DND-41 (cell line): ENCODE results near the gene FGFR3.

Experiments used
- ATAC-seq: fragments of 200-7000 bp; cut with Tn5 transposase; 3 replicates; pipeline ENCODE4 v1.9.1; 2021; ENCODE audit warnings: low read depth; ENCODE audit not compliant: insufficient read depth
- DNase-seq: peaks from one replicate; pipeline ENCODE4 v3.0.0-alpha.2; 2020
- H2AFZ ChIP-seq: 2 replicates; pipeline ENCODE4 v1.6.0; 2012; ENCODE audit warnings: low read depth, low read length
- H3K27ac ChIP-seq: 2 replicates; pipeline ENCODE4 v1.5.1; 2012; ENCODE audit warnings: low read length, inconsistent platforms
- H3K27me3 ChIP-seq: fragments of 200-600 bp; sonication (generic); 2 replicates; pipeline ENCODE4 v1.6.0; 2012; ENCODE audit warnings: low read length, mild to moderate bottlenecking, inconsistent platforms; ENCODE audit not compliant: insufficient read depth, poor library complexity
- H3K36me3 ChIP-seq: 2 replicates; pipeline ENCODE4 v1.5.1; 2012; ENCODE audit warnings: low read length, inconsistent platforms; ENCODE audit not compliant: insufficient read depth
- H3K4me1 ChIP-seq: 2 replicates; pipeline ENCODE4 v1.5.1; 2012; ENCODE audit warnings: mild to moderate bottlenecking, low read length; ENCODE audit not compliant: insufficient read depth
- H3K4me2 ChIP-seq: 2 replicates; pipeline ENCODE4 v1.6.0; 2012; ENCODE audit warnings: mild to moderate bottlenecking, moderate library complexity, low read length, inconsistent platforms; ENCODE audit not compliant: insufficient read depth
- H3K4me3 ChIP-seq, 2 experiments: fragments of 200-600 bp in 1 of 2; shearing (Covaris generic) in 1 of 2; 2 replicates each; pipeline ENCODE4 v1.5.1; 2012 to 2016; ENCODE audit warnings: inconsistent platforms in 2 of 2, low read length in 2 of 2, mild to moderate bottlenecking in 2 of 2, low read depth in 1 of 2, moderate library complexity in 1 of 2
- H3K79me2 ChIP-seq: 2 replicates; pipeline ENCODE4 v1.6.0; 2012; ENCODE audit warnings: low read length, inconsistent platforms; ENCODE audit not compliant: insufficient read depth
- H3K9ac ChIP-seq: 2 replicates; pipeline ENCODE4 v1.6.0; 2012; ENCODE audit warnings: low read depth, mild to moderate bottlenecking, inconsistent platforms, low read length, moderate library complexity
- H3K9me3 ChIP-seq: 2 replicates; pipeline ENCODE4 v1.5.1; 2012; ENCODE audit warnings: low read length, moderate library complexity, mild to moderate bottlenecking, inconsistent platforms; ENCODE audit not compliant: insufficient read depth, severe bottlenecking
- H4K20me1 ChIP-seq: 2 replicates; pipeline ENCODE4 v1.6.0; 2012; ENCODE audit warnings: low read length; ENCODE audit not compliant: insufficient read depth
- EZH2 ChIP-seq: IDR thresholded peaks from 3 replicates; pipeline ENCODE4 v1.6.1; 2012; ENCODE audit warnings: borderline replicate concordance, low read depth, mild to moderate bottlenecking, moderate library complexity, low read length, inconsistent platforms; ENCODE audit not compliant: severe bottlenecking
- TF ChIP-seq, protein P1 (sequence below): IDR thresholded peaks from 2 replicates; pipeline ENCODE4 v1.5.1; 2012; ENCODE audit warnings: borderline replicate concordance, low read length, moderate library complexity, mild to moderate bottlenecking; ENCODE audit not compliant: poor library complexity, severe bottlenecking; ENCODE audit errors: extremely low read depth

FGFR3 gene

DNA sequence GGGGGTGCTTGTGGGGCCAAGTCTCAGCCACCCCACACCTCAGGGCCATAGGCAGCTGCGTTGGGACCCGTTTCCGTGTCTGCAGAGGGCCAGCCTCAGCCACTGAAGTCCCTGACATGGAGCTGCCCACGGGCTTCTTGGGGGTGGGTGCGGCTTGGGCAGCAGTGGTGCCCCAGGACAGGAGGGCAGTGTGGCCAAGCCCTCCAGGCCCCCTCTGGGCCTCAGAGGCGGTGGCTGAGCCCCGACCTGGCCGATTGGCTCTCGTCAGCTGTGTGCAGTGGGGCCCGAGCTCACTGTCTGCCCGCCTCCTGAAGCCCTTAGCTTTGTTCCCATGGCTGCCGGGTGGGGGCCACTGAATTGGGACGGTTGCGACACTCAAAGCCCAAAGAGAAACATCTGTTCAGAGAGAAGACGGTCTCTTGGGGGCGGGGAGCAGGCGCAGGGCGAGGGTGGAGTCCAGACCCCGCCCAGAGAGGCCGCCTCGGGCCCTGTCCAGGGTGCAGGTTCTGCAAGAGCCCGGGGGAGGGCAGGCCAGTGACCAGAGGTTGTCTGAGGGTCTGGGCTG is 9.1 kb downstream of the FGFR3 start:
- no peaks in the 10 kb centered on the region; the same call in 1 of the 2 replicates for H4K20me1 ChIP-seq

DNA sequence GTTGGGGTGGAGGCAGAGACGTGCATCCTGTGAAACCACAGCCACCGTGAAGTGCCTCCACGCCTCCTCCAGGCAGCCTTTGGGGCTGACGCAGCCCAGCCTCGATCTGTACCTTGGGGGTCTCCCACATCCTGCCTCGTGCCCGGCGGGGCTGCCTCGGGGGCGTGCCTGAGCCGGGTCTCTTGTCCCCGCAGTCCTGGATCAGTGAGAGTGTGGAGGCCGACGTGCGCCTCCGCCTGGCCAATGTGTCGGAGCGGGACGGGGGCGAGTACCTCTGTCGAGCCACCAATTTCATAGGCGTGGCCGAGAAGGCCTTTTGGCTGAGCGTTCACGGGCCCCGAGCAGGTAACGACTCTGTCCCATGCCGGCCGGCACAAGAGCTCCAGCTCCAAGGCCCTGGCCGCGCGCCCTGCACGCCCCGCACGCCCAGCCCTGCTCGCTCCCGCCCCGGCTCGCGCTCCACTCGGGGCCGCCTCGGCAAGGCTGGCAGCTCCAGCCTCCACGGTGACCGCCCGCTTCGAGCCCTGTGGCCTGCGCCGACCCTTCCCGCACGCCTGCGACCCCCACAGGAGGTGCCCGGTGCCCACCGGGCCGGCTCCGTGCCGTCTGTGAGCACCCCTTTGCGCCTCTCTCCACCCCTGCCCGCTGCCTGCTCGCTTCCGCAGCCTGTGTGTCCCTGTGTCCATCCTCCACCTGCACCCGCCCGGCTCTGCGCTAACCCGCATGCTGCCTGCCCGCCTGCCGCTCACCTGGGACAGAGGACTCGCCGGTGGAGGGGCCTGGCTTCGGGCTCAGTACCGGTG is 9.8 kb downstream of the FGFR3 start:
- H3K79me2 ChIP-seq, result no peaks in the 10 kb centered on the region
- no peaks in the 10 kb centered on the region for H3K9me3 ChIP-seq
- H3K36me3 ChIP-seq, result no peaks in the 10 kb centered on the region
- no peak overlapping the region for H3K4me3 ChIP-seq
- no peak overlapping the region for H3K9ac ChIP-seq
- H3K4me2 ChIP-seq, result no peak overlapping the region
- no peak overlapping the region for H3K27ac ChIP-seq
- no peaks in the 10 kb centered on the region; the same call in 1 of the 2 replicates for H4K20me1 ChIP-seq
- no peaks in the 10 kb centered on the region for H3K27me3 ChIP-seq
- TF ChIP-seq, protein P1, sequence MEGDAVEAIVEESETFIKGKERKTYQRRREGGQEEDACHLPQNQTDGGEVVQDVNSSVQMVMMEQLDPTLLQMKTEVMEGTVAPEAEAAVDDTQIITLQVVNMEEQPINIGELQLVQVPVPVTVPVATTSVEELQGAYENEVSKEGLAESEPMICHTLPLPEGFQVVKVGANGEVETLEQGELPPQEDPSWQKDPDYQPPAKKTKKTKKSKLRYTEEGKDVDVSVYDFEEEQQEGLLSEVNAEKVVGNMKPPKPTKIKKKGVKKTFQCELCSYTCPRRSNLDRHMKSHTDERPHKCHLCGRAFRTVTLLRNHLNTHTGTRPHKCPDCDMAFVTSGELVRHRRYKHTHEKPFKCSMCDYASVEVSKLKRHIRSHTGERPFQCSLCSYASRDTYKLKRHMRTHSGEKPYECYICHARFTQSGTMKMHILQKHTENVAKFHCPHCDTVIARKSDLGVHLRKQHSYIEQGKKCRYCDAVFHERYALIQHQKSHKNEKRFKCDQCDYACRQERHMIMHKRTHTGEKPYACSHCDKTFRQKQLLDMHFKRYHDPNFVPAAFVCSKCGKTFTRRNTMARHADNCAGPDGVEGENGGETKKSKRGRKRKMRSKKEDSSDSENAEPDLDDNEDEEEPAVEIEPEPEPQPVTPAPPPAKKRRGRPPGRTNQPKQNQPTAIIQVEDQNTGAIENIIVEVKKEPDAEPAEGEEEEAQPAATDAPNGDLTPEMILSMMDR, result no peak
- no peak for TF ChIP-seq EZH2
- H3K4me1 ChIP-seq, result no peaks in the 10 kb centered on the region
- peak; percentile 19 for DNase-seq
- peak; percentile 46; the same call in 1 of the 3 replicates for ATAC-seq
- H2AFZ ChIP-seq, result no peak overlapping the region

More for the DNA sequence above, 9.1 kb downstream of the FGFR3 start:
- no peak overlapping the region for H3K4me2 ChIP-seq
- ATAC-seq (no peak), DNase-seq (no peak)
- H3K4me1 ChIP-seq, result no peaks in the 10 kb centered on the region
- no peak overlapping the region for H2AFZ ChIP-seq
- TF ChIP-seq EZH2, result no peak
- TF ChIP-seq, protein P1, result no peak
- no peaks in the 10 kb centered on the region for H3K9me3 ChIP-seq
- no peaks in the 10 kb centered on the region for H3K27me3 ChIP-seq
- H3K79me2 ChIP-seq, result no peaks in the 10 kb centered on the region
- no peak overlapping the region for H3K4me3 ChIP-seq
- no peak overlapping the region for H3K27ac ChIP-seq
- no peaks in the 10 kb centered on the region for H3K36me3 ChIP-seq
- no peak overlapping the region for H3K9ac ChIP-seq

DNA sequence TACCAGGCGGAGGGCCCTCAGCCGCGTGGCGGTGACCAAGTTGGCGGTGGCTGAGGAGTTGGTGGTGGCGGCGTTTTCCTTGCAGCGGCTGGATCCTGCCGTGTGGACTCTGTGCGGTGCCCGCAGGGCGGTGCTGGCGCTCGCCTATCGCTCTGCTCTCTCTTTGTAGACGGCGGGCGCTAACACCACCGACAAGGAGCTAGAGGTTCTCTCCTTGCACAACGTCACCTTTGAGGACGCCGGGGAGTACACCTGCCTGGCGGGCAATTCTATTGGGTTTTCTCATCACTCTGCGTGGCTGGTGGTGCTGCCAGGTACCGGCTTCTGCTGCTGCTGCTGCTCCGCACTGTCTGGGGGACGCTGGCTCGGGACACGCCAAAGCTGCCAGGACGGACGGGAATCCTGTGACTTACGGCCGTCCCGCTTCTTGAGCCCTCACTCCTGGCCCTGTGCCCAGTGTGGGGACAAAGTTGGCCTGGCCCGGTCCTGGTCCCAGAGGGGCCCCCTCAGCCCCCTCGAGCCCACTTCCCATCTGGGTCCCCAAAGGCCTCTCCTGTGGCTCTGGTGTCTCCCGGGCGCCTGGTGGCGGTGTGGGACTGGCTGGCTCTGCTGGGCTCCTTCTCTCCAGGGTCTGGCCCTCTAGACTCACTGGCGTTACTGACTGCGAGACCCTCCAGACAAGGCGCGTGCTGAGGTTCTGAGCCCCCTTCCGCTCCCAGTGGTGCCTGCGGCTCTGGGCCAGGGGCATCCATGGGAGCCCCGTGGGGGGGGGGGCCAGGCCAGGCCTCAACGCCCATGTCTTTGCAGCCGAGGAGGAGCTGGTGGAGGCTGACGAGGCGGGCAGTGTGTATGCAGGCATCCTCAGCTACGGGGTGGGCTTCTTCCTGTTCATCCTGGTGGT is 10.7 kb downstream of the FGFR3 start:
- no peaks in the 10 kb centered on the region for H3K79me2 ChIP-seq
- no peaks in the 10 kb centered on the region for H3K9me3 ChIP-seq
- no peak overlapping the region for H3K9ac ChIP-seq
- no peak for TF ChIP-seq EZH2
- TF ChIP-seq, protein P1, result no peak
- H3K4me1 ChIP-seq, result no peaks in the 10 kb centered on the region
- H4K20me1 ChIP-seq, result no peaks in the 10 kb centered on the region; the same call in 1 of the 2 replicates
- no peak overlapping the region for H3K4me3 ChIP-seq
- DNase-seq (no peak), ATAC-seq (no peak)
- no peaks in the 10 kb centered on the region for H3K36me3 ChIP-seq
- no peak overlapping the region for H2AFZ ChIP-seq
- H3K27me3 ChIP-seq, result no peaks in the 10 kb centered on the region
- H3K27ac ChIP-seq, result no peak overlapping the region
- H3K4me2 ChIP-seq, result no peak overlapping the region
